H1 (cell line): Measurements from ENCODE around the gene TRMT61B. TPM values are rescaled to one million over a fixed set of nuclear protein-coding genes. Genes with fewer than 3 reads are reported as not detected.

Experiments
- CTCF ChIA-PET: fragments of 300-600 bp; sonication (Branson Sonifier 250); formaldehyde crosslinking; loops from one replicate; lab custom pipeline; 2021; ENCODE audit not compliant: partially characterized antibody; lab: Charles Lee
- POLR2A ChIA-PET: fragments of 300-600 bp; sonication (Branson Sonifier 250); formaldehyde crosslinking; loops from one replicate; lab custom pipeline; 2021; ENCODE audit warnings: inconsistent platforms; ENCODE audit not compliant: partially characterized antibody; lab: Charles Lee
- DNase-seq, 2 experiments: peaks; one replicate each; pipeline versions ENCODE4 v3.0.0 to v3.0.0-alpha.2; 2010 to 2022; ENCODE audit warnings: low spot score in 2 of 2, low read depth in 1 of 2, mixed read lengths in 1 of 2
- FAIRE-seq: peaks from 2 replicates; lab custom pipeline; 2011; peaks lifted over from hg19 to GRCh38; lab: Jason Lieb, UNC
- H2AFZ ChIP-seq: 2 replicates; pipeline ENCODE4 v1.8.1; 2012; ENCODE audit warnings: low read length, inconsistent platforms
- H2AK5ac ChIP-seq: 2 replicates; pipeline ENCODE4 v1.6.1; 2013; ENCODE audit warnings: low read depth, low read length
- H2BK120ac ChIP-seq: replicated peaks from 2 replicates; pipeline ENCODE3; 2013; ENCODE audit warnings: low read depth, low read length, inconsistent platforms
- H2BK12ac ChIP-seq: 2 replicates; pipeline ENCODE4 v1.6.1; 2013; ENCODE audit warnings: low read depth, low read length
- H2BK15ac ChIP-seq: 2 replicates; pipeline ENCODE4 v1.6.1; 2013; ENCODE audit warnings: low read length
- H2BK20ac ChIP-seq: 2 replicates; pipeline ENCODE4 v1.6.1; 2013; ENCODE audit warnings: low read length
- H2BK5ac ChIP-seq: 2 replicates; pipeline ENCODE4 v1.6.1; 2013; ENCODE audit warnings: low read depth, low read length
- H3K14ac ChIP-seq: 2 replicates; pipeline ENCODE4 v1.6.1; 2013; ENCODE audit warnings: inconsistent platforms; ENCODE audit not compliant: insufficient read length
- H3K18ac ChIP-seq: 2 replicates; pipeline ENCODE4 v1.6.1; 2013; ENCODE audit warnings: low read length; ENCODE audit errors: extremely low read depth
- H3K23ac ChIP-seq: 2 replicates; pipeline ENCODE4 v1.6.1; 2013; ENCODE audit warnings: inconsistent platforms; ENCODE audit not compliant: insufficient read length
- H3K23me2 ChIP-seq: 2 replicates; pipeline ENCODE4 v1.6.1; 2013; ENCODE audit warnings: low read depth, low read length
- H3K27ac ChIP-seq: 2 replicates; pipeline ENCODE4 v1.6.1; 2011; ENCODE audit warnings: low read depth, low read length, inconsistent platforms
- H3K27me3 ChIP-seq, 4 experiments: replicated peaks in 1 of 4; 1 replicate in 1 of 4; 2 replicates in 3 of 4; pipeline versions ENCODE4 v1.6.1 to v1.8.1; 2011 to 2013; ENCODE audit warnings: low read length in 3 of 4, mild to moderate bottlenecking in 3 of 4, inconsistent platforms in 2 of 4, mixed read lengths in 2 of 4, moderate library complexity in 1 of 4; ENCODE audit not compliant: control insufficient read depth in 3 of 4, insufficient read depth in 3 of 4; ENCODE audit errors: extremely low read depth in 1 of 4
- H3K36me3 ChIP-seq, 4 experiments: 2 replicates each; pipeline versions ENCODE4 v1.6.1 to v1.8.1; 2011 to 2013; ENCODE audit warnings: mild to moderate bottlenecking in 4 of 4, low read length in 3 of 4, moderate library complexity in 2 of 4, control low read depth in 1 of 4, inconsistent platforms in 1 of 4; ENCODE audit not compliant: insufficient read depth in 4 of 4, control insufficient read depth in 2 of 4
- H3K4ac ChIP-seq: replicated peaks from 2 replicates; pipeline ENCODE3; 2013; ENCODE audit warnings: low read length, low read depth, mixed read lengths, inconsistent platforms; ENCODE audit not compliant: insufficient read length
- H3K4me1 ChIP-seq, 4 experiments: replicated peaks in 1 of 4; 1 replicate in 1 of 4; 2 replicates in 3 of 4; pipeline versions ENCODE4 v1.6.1 to v1.8.1; 2011 to 2013; ENCODE audit warnings: low read length in 3 of 4, inconsistent platforms in 2 of 4, mixed read lengths in 1 of 4; ENCODE audit not compliant: insufficient read depth in 4 of 4, control insufficient read depth in 3 of 4
- H3K4me2 ChIP-seq, 2 experiments: 2 replicates each; pipeline versions ENCODE4 v1.6.1 to v1.8.1; 2011 to 2013; ENCODE audit warnings: low read depth in 2 of 2, low read length in 2 of 2, control low read depth in 1 of 2, inconsistent platforms in 1 of 2, mild to moderate bottlenecking in 1 of 2; ENCODE audit not compliant: insufficient read depth in 1 of 2
- H3K4me3 ChIP-seq, 4 experiments: fragments of 200-600, 300-600 bp in 1 of 4; sonication (generic), shearing (Covaris generic), sonication (Bioruptor Twin) in 1 of 4; 2 replicates each; pipeline versions ENCODE4 v1.5.1 to v1.8.1; 2011 to 2016; ENCODE audit warnings: low read length in 4 of 4, low read depth in 3 of 4, control low read depth in 2 of 4, inconsistent platforms in 2 of 4, mild to moderate bottlenecking in 2 of 4, mixed read lengths in 1 of 4, moderate library complexity in 1 of 4; ENCODE audit not compliant: insufficient read depth in 2 of 4; ENCODE audit errors: extremely low read depth in 1 of 4
- H3K56ac ChIP-seq: replicated peaks from 2 replicates; pipeline ENCODE3; 2013; ENCODE audit warnings: low read depth, mild to moderate bottlenecking, mixed read lengths, low read length, inconsistent platforms; ENCODE audit not compliant: insufficient read length
- H3K79me1 ChIP-seq: 2 replicates; pipeline ENCODE4 v1.6.1; 2013; ENCODE audit warnings: low read depth, low read length, control low read depth
- H3K79me2 ChIP-seq, 2 experiments: 2 replicates each; pipeline versions ENCODE4 v1.6.1 to v1.8.1; 2012 to 2013; ENCODE audit warnings: low read length in 2 of 2, mild to moderate bottlenecking in 2 of 2, inconsistent platforms in 1 of 2; ENCODE audit not compliant: insufficient read depth in 2 of 2, control insufficient read depth in 1 of 2
- H3K9ac ChIP-seq, 4 experiments: replicated peaks in 1 of 4; 1 replicate in 1 of 4; 2 replicates in 3 of 4; pipeline versions ENCODE4 v1.6.1 to v1.8.1; 2011 to 2013; ENCODE audit warnings: low read depth in 3 of 4, low read length in 3 of 4, control low read depth in 2 of 4, mild to moderate bottlenecking in 2 of 4, moderate library complexity in 2 of 4, inconsistent platforms in 1 of 4; ENCODE audit errors: extremely low read depth in 1 of 4
- H3K9me3 ChIP-seq, 2 experiments: 2 replicates each; pipeline versions ENCODE4 v1.6.1 to v1.8.1; 2012 to 2013; ENCODE audit warnings: mild to moderate bottlenecking in 2 of 2, moderate library complexity in 2 of 2, control low read depth in 1 of 2, inconsistent platforms in 1 of 2, low read depth in 1 of 2, low read length in 1 of 2, mixed read lengths in 1 of 2; ENCODE audit not compliant: insufficient read depth in 2 of 2
- H4K20me1 ChIP-seq, 2 experiments: replicated peaks in 1 of 2; 2 replicates each; pipeline versions ENCODE3 to v1.8.1; 2011 to 2013; ENCODE audit warnings: inconsistent platforms in 2 of 2, low read length in 2 of 2, mild to moderate bottlenecking in 1 of 2; ENCODE audit not compliant: insufficient read depth in 2 of 2, control insufficient read depth in 1 of 2
- H4K5ac ChIP-seq: 2 replicates; pipeline ENCODE4 v1.6.1; 2013; ENCODE audit warnings: low read length, low read depth, mixed read lengths, inconsistent platforms; ENCODE audit not compliant: insufficient read length
- H4K8ac ChIP-seq: 2 replicates; pipeline ENCODE4 v1.8.0; 2013; ENCODE audit warnings: mild to moderate bottlenecking, moderate library complexity, low read length, inconsistent platforms; ENCODE audit not compliant: insufficient read depth; ENCODE audit errors: extremely low read depth
- H4K91ac ChIP-seq: replicated peaks from 2 replicates; pipeline ENCODE3; 2013; ENCODE audit warnings: low read length, mixed read lengths, inconsistent platforms; ENCODE audit not compliant: insufficient read length
- CHD1 ChIP-seq: IDR thresholded peaks from 2 replicates; pipeline ENCODE4 v1.6.1; 2012; ENCODE audit warnings: low read depth, low read length, improper control_type of control experiment
- EZH2 ChIP-seq: fragments of 200-600 bp; sonication (generic); IDR thresholded peaks from 2 replicates; pipeline ENCODE4 v1.7.1; 2012; ENCODE audit warnings: low read depth, mild to moderate bottlenecking, moderate library complexity, low read length, inconsistent platforms; ENCODE audit not compliant: severe bottlenecking
- GABPA ChIP-seq: IDR thresholded peaks from 2 replicates; pipeline ENCODE4 v1.6.1; 2011; ENCODE audit warnings: mild to moderate bottlenecking, low read length, moderate library complexity, borderline replicate concordance; ENCODE audit not compliant: insufficient read depth
- HDAC6 ChIP-seq: IDR thresholded peaks from one replicate; pipeline ENCODE4 v1.7.1; 2012; ENCODE audit warnings: low read depth, mild to moderate bottlenecking, inconsistent platforms, low read length, moderate library complexity
- POLR2A ChIP-seq, 2 experiments: IDR thresholded peaks; 1 replicate in 1 of 2; 2 replicates in 1 of 2; pipeline ENCODE4 v1.6.1; 2011; ENCODE audit warnings: low read depth in 2 of 2, low read length in 2 of 2, mild to moderate bottlenecking in 2 of 2; ENCODE audit errors: control extremely low read depth in 1 of 2
- POLR2AphosphoS5 ChIP-seq: IDR thresholded peaks from 2 replicates; pipeline ENCODE4 v1.6.1; 2011; ENCODE audit warnings: low read depth, low read length
- POU5F1 ChIP-seq: IDR thresholded peaks from 2 replicates; pipeline ENCODE4 v1.6.1; 2011; ENCODE audit warnings: low read depth, mild to moderate bottlenecking, low read length, moderate library complexity
- SAP30 ChIP-seq: fragments of 300-600 bp; sonication (generic); IDR thresholded peaks from 2 replicates; pipeline ENCODE4 v1.7.1; 2012; ENCODE audit warnings: low read length, moderate library complexity, mild to moderate bottlenecking, inconsistent platforms; ENCODE audit not compliant: insufficient read depth, insufficient replicate concordance
- SRF ChIP-seq: IDR thresholded peaks from 2 replicates; pipeline ENCODE4 v1.6.1; 2011; ENCODE audit warnings: mild to moderate bottlenecking, low read depth, low read length, moderate library complexity
- WGBS, 2 experiments: shearing (Covaris generic) in 1 of 2; methylation state at CpG; one replicate each; pipeline versions ENCODE4 v1.1.6 to v1.1.7; 2013 to 2015; ENCODE audit warnings: low lambda C conversion rate in 2 of 2, mixed read lengths in 2 of 2, inconsistent platforms in 1 of 2, low coverage in 1 of 2, missing lambda C conversion rate in 1 of 2; ENCODE audit not compliant: insufficient replicate concordance in 2 of 2, insufficient coverage in 1 of 2, insufficient read length in 1 of 2; ENCODE audit errors: extremely low coverage in 1 of 2, missing lambda C conversion rate in 1 of 2; 5-methylcytosine and 5-hydroxymethylcytosine counted together
- polyA plus RNA-seq, 7 experiments: library from polyadenylated mRNA; depleted of rRNA in 3 of 7; stranded (reverse) in 5 of 7; unstranded in 2 of 7; fragments of >200 nt in 5 of 7; fragments of 200-250 nt in 2 of 7; gene quantifications; 1 replicate in 5 of 7; 2 replicates in 1 of 7; 4 replicates in 1 of 7; pipeline versions ENCODE4 v1.2.1 to v1.2.3, GENCODE V29; 2011 to 2013; ENCODE audit warnings: missing spikeins in 2 of 7, mixed read lengths in 2 of 7
- total RNA-seq: library from RNA; stranded (reverse); fragmentation: NEBNext Ultra II Directional; extraction: Animal tissue kit (Norgen Biotek cat#: 25700); gene quantifications from 2 replicates; pipeline ENCODE4 v1.2.1, GENCODE V29; 2021

The TRMT61B gene
- total and polyA plus RNA-seq, 2 of the 8 experiments (the other 6 are each of a cell fraction or from before 2014, with no cell fraction given): 10.4 to 27.8 TPM

GRCh38 chr2:28904295-28904694, 34.2 kb upstream of the TRMT61B start:
- H4K5ac ChIP-seq: no peak overlapping the region
- peaks cover 7% of the 10 kb centered on the region; the same call in 1 of the 2 replicates for H3K79me1 ChIP-seq
- no peak overlapping the region for H3K56ac ChIP-seq
- H3K79me2 ChIP-seq: peaks cover 47 to 99% of the 10 kb centered on the region in 2 experiments
- H3K4me1 ChIP-seq: no peaks in the 10 kb centered on the region
- H4K91ac ChIP-seq: no peak overlapping the region
- H4K8ac ChIP-seq: no peak overlapping the region
- H3K4me2 ChIP-seq: no peak overlapping the region
- H3K14ac ChIP-seq: no peak overlapping the region
- no peak overlapping the region for H2BK20ac ChIP-seq
- FAIRE-seq: no peak
- H2BK5ac ChIP-seq: no peak overlapping the region
- no peak overlapping the region for H3K9ac ChIP-seq
- no peaks in the 10 kb centered on the region for H3K23me2 ChIP-seq
- no peaks in the 10 kb centered on the region for H3K9me3 ChIP-seq
- H3K36me3 ChIP-seq: peaks cover 14 to 77% (median 42%) of the 10 kb centered on the region in 4 experiments
- no peak overlapping the region for H2BK15ac ChIP-seq
- H3K18ac ChIP-seq: no peak overlapping the region
- no peak overlapping the region for H3K4me3 ChIP-seq
- H2BK12ac ChIP-seq: no peak overlapping the region
- WGBS, 2 experiments: 97% methylated on average over 2 of the region's 2 CpGs; no CpG with 5 or more reads in 1 of the 2 experiments
- ChIA-PET POLR2A (interaction anchor here (0.9 to 3.3 kb wide), 3 partner anchors 8 to 10 kb away, joined by 3 to 14 read pairs (median 5); partner anchors contain the start of gene WDR43), CTCF (interaction anchor here (1.3 kb wide), 1 partner anchor 48 kb away, joined by 4 read pairs; no protein-coding TSS in a partner anchor)
- H3K27me3 ChIP-seq: no peaks in the 10 kb centered on the region
- DNase-seq: no peak
- H3K23ac ChIP-seq: no peak overlapping the region
- TF ChIP-seq GABPA (no peak), EZH2 (no peak), POU5F1 (no peak), CHD1 (no peak), SRF (no peak), HDAC6 (no peak), POLR2AphosphoS5 (no peak), SAP30 (no peak), POLR2A (IDR thresholded peaks at IDR 0.05; ENCODE audit: control extremely low read depth in 1 of 2, low read depth in 2 of 2, low read length in 2 of 2) (0 out of 3 replicates have a peak, but pooled peaks of 1 of the 2 experiments have one; percentile 27)
- peaks cover 24 to 32% of the 10 kb centered on the region in 2 experiments for H4K20me1 ChIP-seq
- H2BK120ac ChIP-seq: no peak overlapping the region
- H3K4ac ChIP-seq: no peak overlapping the region
- H2AFZ ChIP-seq: no peak overlapping the region
- H3K27ac ChIP-seq: no peak overlapping the region
- no peak overlapping the region for H2AK5ac ChIP-seq
